Dermis microvascular lymphatic vessel endothelial cell (primary cell): ENCODE data around the gene CES1. TPM values are rescaled to one million over a fixed set of nuclear protein-coding genes. Genes with fewer than 3 reads are reported as not detected.
"Not testable (repeated sequence)": the region's sequence is repeated elsewhere in the genome, so short reads cannot be mapped to it uniquely, and the experiment has no call there.

Experiments used
- DNase-seq, 2 donors: peaks; one replicate each; pipeline versions ENCODE4 v3.0.0 to v3.0.0-alpha.2; 2010; ENCODE audit warnings: low read depth in 2 of 2
- total RNA-seq: library from RNA; depleted of rRNA; stranded (reverse); fragments of >200 nt; gene quantifications from 2 replicates; pipeline ENCODE4 v1.2.1, GENCODE V29; 2014

CES1 gene
- total RNA-seq = under 0.01 TPM in 1 of 2 replicates, not detected in the other

GRCh38 chr16:55832773-55833691 is at the start of gene CES1:
Gene CES1, minus strand, starts transcription at chr16:55833096. Its CDS starts 41 bp downstream, at chr16:55833055.
- DNase-seq = no peak

DNA sequence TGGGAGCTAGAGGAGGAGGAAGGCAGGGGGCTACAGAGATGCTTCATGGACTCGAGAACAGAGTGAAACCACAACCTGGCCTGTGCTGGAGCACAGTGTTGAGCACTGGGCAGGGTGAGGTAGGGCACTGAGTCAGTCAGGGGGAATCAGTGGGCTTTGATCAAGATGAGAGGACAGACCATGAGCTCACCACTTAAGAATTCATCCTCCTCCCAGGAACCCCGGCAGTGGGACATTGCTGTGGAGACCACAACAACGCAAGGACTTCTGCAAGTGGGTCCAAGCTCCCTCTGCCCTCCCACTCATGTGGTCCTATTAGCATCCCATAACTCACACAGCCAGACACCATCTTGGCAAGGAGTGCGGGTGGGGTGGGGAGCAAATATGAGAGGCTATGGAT is 44.0 kb upstream of the CES1 start:
- DNase-seq = no peak

DNA sequence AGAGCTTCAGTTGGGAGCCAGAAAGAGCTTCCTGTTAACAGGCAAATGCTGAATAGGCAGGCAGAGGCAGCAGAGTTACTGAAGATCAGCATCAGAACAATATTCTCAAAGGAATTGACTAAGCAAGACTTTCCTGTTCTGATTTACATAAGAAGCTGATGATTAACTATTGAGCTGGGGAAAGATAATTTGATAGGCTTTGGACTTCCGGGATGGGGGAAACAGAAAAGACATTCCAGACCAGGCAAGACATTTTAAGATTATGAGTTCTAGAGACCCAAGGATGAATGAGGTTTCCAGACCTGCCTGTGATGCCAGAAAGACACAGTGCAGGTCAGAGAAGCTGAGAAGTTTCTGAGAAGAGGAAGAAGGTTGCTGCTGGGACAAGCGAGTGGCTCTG is 42.4 kb upstream of the CES1 start, which contains the start of gene CES5A:
TSS of gene CES5A (minus strand) at position 101 of the 400 bp plus-strand sequence. CDS start 152 bp downstream, outside the sequence.
- DNase-seq = no peak

DNA sequence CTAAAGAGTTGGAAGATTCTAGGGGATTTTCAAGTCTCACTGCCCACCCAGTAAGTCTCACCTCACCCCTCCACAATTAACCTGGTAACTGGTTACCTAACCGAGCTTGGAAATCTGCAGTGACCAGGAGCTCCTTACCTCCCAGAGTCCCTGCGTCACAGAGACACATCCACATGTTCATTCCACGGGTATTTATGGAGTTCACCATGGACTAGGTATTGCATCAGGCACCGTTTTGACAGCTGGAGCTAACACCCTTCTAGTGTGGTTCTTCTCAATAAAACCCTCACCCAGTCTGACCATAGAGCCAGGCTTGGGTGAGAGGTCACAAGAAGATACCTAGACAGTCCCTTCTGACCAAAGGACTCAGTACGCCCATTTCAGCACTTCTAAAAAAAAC is 40.2 kb upstream of the CES1 start:
- no peak for DNase-seq

DNA sequence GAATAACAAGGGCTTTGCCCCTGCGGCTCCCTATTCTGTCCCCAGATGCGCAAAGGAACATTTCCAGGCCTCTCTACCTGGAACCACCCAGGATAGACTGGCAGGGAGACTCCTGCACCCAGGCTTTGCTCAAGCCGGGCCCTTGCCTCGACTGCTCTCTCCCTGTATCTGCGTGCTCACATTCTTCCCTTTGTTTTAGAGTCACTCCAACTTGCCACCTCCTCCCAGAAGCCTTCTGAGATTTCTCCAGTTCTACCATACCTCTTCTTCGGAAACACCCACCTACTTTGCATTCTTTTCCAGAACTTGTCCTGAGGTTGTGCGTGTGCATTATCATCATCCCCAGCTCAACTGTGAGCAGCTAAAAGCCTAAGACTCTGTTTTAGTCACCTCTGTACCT is 39.2 kb upstream of the CES1 start:
- DNase-seq = no peak

GRCh38 chr16:55871411-55872038 is 38.6 kb upstream of the CES1 start:
- DNase-seq = no peak

- DNase-seq = no peak
These were observed 36.1 kb upstream of the CES1 start for GRCh38 chr16:55868980-55869379.

- no peak for DNase-seq
These were observed 35.2 kb upstream of the CES1 start for GRCh38 chr16:55868137-55868536.

- DNase-seq = no peak
These were observed 28.4 kb upstream of the CES1 start for GRCh38 chr16:55861288-55861687.

- DNase-seq = not testable (repeated sequence)
These were observed 24.8 kb upstream of the CES1 start for GRCh38 chr16:55857650-55858049.

GRCh38 chr16:55856950-55857349 is 24.1 kb upstream of the CES1 start:
- no peak for DNase-seq

DNA sequence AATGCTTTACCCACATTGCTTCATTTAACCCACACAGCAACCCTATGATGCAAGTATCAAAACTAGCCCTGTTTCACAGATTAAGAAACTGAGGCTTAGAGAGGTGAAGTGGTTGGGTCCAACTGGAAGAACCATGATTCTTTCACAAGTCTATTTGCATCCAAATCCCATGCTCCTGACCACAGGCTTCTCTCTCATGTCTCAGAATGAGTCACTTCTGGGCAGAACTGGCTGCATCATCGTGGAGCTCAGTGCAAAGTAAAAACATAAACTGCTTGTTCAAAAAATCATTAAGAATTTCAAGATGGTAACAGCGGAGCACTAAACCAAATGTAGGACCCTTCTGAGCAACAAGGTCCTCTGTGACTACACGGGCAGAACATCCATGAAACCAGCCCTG is 20.2 kb upstream of the CES1 start:
- DNase-seq = no peak

GRCh38 chr16:55849536-55849935 is 16.6 kb upstream of the CES1 start:
- DNase-seq = no peak

- no peak for DNase-seq
These were observed 13.9 kb upstream of the CES1 start for GRCh38 chr16:55846598-55847346.

GRCh38 chr16:55843105-55843395 is 10.2 kb upstream of the CES1 start:
- no peak for DNase-seq

DNA sequence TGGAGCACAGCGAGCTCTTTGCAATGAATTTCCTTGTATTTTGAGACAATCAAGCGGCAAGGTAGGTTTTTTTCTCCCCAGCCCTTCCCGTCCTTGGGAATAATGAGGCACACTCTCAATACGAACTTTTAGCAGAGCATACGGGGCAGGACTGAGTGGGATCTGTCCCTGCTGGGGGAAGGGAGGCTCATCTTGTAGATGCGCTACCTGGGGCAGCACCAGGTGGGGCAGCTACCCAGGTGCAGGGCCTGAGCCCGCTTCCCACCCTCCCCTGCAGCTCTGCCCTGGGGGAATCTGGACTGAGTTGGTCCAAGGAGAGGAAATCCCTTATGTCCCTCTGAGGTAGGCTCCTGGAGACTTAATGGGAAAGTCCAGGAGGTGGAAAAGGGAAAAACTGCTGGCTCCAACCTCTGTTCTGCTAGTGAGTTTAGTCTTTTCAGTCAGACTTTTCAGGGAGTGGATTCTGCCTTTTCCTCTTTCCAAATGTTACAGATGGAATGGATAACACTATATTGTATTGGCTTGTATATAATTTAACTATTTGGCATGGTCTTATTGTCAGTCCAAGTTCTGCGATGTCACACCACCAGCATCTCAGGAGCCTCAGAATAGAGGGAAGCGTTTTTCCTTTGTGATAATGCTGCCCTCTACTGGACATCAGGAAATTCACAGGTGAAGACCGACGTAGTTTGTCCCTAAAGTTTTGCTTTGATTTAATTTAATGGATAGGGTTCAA is 9.6 kb upstream of the CES1 start:
- DNase-seq = peak; percentile 18 to 53

DNA sequence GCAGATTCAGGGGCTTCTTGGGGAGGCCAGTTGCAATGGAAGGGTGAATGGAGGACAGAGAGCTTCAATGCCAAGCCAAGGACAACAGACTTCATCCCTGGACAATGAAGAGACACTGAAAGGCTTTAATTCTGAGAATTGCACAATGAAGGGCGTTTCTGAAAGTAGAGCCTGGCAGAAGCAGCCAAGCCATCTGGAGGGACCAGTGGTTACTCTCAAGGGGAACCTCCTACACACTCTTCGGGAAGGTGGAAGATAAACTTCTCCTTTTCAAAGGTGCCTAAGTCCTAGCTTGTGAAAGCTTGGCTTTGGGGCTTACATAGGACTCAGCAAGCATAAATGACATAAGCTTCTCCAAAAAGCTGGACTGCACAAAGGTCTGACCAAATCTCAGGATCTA is 6.2 kb upstream of the CES1 start:
- no peak for DNase-seq

DNA sequence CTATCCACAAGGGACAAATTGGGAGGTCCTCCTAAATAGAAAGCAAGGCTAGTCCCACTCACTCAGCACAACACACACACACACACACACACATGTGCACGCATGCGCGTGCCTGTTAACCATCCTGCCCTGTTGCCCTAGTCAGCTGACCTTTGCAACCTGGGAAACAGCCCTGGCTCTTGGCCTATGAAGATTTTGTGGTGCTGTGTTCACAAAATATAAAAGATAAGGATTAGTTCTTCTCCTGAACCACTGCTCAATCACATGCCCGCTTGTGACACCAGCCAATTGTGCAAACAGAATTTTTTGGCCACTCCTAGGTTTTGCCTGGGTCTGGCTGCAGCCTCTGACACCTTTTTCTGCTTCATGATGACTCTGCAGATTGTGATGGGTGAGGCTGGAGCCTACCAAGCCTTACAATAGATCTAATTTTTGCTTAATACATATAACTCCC is 3.3 kb upstream of the CES1 start:
- no peak for DNase-seq

DNA sequence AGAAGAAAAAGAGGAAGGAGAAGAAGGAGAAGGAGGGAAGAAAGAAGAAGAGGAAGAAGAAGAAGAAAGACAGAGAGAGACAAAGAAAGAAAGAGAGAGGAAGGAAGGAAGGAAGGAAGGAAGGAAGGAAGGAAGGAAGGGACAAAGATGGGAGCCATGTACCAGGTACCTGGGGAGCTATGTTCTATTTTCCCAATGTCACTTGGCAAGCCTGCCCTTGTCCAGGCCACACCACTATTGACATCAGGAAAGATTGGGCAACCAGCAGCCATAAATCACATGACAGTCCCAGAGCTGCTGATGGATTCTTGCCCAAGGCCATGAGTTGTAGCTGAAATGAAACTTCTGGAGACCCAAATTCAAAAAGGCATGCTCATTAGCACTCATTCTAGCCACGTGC is 2.7 kb upstream of the CES1 start:
- DNase-seq = peak in 1 of 2 donors; percentile 3

DNA sequence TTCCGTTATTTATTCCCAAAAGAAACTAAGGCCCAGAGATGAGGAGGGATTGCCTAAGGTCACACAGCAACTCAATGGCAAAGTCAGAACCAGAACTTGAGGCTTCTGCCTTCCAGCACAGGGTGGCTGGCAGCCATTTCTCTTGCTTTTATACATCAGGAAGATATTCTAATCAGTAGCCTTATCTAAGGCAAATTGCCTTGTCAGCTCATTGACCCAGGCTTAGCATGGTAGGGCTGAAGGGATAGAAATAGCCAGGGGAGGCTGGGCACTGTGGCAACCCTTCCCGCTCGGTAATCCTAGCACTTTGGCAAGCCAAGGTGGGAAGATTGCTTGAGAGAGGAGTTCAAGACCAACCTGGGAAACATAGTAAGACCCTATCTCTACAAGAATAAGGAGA is 2.3 kb upstream of the CES1 start:
- DNase-seq = not testable (repeated sequence)

- DNase-seq = no peak
These were observed 1.2 kb upstream of the CES1 start for GRCh38 chr16:55834049-55834448.

DNA sequence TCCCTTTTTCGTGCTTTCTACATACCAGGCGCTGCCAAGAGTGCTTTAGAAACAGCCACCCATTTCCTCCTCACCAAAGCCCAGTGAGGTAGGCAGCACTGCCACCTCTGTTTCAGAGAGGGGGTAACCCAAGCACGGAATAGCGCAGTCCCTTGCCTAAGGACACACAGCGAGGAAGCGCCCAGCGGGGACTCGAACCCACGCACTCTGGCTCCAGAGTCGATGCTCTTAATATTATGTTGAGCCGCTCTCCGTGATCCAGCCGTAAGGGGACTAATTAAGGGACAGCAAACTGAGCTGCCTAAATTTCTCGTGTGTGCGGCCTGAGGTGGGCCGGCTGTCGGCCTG is 497 bp downstream of the CES1 start:
- no peak for DNase-seq
